ENCODE measurements around the gene TTC29.
"Not testable (repeated sequence)": the region's sequence is repeated elsewhere in the genome, so short reads cannot be mapped to it uniquely, and the experiment has no call there.

GRCh38 chr4:146663968-146664311 lies 281.7 kb downstream of the TTC29 start:
- TF ChIP-seq, protein P1, sequence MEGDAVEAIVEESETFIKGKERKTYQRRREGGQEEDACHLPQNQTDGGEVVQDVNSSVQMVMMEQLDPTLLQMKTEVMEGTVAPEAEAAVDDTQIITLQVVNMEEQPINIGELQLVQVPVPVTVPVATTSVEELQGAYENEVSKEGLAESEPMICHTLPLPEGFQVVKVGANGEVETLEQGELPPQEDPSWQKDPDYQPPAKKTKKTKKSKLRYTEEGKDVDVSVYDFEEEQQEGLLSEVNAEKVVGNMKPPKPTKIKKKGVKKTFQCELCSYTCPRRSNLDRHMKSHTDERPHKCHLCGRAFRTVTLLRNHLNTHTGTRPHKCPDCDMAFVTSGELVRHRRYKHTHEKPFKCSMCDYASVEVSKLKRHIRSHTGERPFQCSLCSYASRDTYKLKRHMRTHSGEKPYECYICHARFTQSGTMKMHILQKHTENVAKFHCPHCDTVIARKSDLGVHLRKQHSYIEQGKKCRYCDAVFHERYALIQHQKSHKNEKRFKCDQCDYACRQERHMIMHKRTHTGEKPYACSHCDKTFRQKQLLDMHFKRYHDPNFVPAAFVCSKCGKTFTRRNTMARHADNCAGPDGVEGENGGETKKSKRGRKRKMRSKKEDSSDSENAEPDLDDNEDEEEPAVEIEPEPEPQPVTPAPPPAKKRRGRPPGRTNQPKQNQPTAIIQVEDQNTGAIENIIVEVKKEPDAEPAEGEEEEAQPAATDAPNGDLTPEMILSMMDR (IDR thresholded peaks at IDR 0.05), result not testable (repeated sequence)
- not testable (repeated sequence) for TF ChIP-seq POLR2A (IDR thresholded peaks at IDR 0.05)
